GM12878 (cell line): ENCODE results near the gene RETREG2. TPM values are rescaled to one million over a fixed set of nuclear protein-coding genes. Genes with fewer than 3 reads are reported as not detected.

Experiments
- CBX5 ChIP-seq: sonication (generic); IDR thresholded peaks from 2 replicates; pipeline ENCODE4 v1.6.1; 2016; ENCODE audit warnings: low read depth, moderate library complexity, mild to moderate bottlenecking, inconsistent platforms
- EGR1 ChIP-seq, 2 experiments: IDR thresholded peaks; 1 replicate in 1 of 2; 2 replicates in 1 of 2; pipeline ENCODE4 v1.6.1; 2011 to 2012; ENCODE audit warnings: low read depth in 2 of 2, low read length in 2 of 2, borderline replicate concordance in 1 of 2, mild to moderate bottlenecking in 1 of 2, moderate library complexity in 1 of 2
- FOXM1 ChIP-seq: IDR thresholded peaks from 2 replicates; pipeline ENCODE4 v1.6.1; 2012; ENCODE audit warnings: low read depth, mild to moderate bottlenecking, inconsistent platforms, low read length, moderate library complexity
- HDGF ChIP-seq: fragments of 450-650 bp; IDR thresholded peaks from 2 replicates; pipeline ENCODE4 v1.6.1; 2016; ENCODE audit warnings: antibody characterized with exemption
- IKZF2 ChIP-seq, 2 experiments: fragments of 450-650 bp; IDR thresholded peaks; 2 replicates each; pipeline ENCODE4 v1.6.1; 2017; ENCODE audit warnings: mild to moderate bottlenecking in 2 of 2, moderate library complexity in 2 of 2
- KDM1A ChIP-seq: fragments of 200-600 bp; sonication (generic); IDR thresholded peaks from 2 replicates; pipeline ENCODE4 v1.6.1; 2016; ENCODE audit warnings: borderline replicate concordance
- NBN ChIP-seq: fragments of 450-650 bp; IDR thresholded peaks from 2 replicates; pipeline ENCODE4 v1.6.1; 2016
- NR2F1 ChIP-seq: fragments of 450-650 bp; conservative IDR thresholded peaks from 2 replicates; pipeline ENCODE4 v1.6.1; 2017; ENCODE audit warnings: mild to moderate bottlenecking
- RBBP5 ChIP-seq: fragments of 200-600 bp; sonication (generic); conservative IDR thresholded peaks from 2 replicates; pipeline ENCODE4 v1.6.1; 2016
- SUPT20H ChIP-seq: IDR thresholded peaks from 2 replicates; pipeline ENCODE4 v1.6.1; 2011; ENCODE audit warnings: low read depth, mild to moderate bottlenecking, low read length, moderate library complexity, borderline replicate concordance; ENCODE audit not compliant: control insufficient read depth
- ZBED1 ChIP-seq: IDR thresholded peaks from 2 replicates; pipeline ENCODE4 v1.6.1; 2016; ENCODE audit warnings: borderline replicate concordance
- ZNF217 ChIP-seq: fragments of 450-650 bp; IDR thresholded peaks from 2 replicates; pipeline ENCODE4 v1.6.1; 2017; ENCODE audit warnings: antibody characterized with exemption, mild to moderate bottlenecking
- ZNF274 ChIP-seq: IDR thresholded peaks from one replicate; pipeline ENCODE4 v1.8.0; 2011; ENCODE audit not compliant: insufficient read length, insufficient read depth
- ZNF384 ChIP-seq: IDR thresholded peaks from 2 replicates; pipeline ENCODE4 v1.6.1; 2012; ENCODE audit warnings: low read depth, mild to moderate bottlenecking, low read length, improper control_type of control experiment, borderline replicate concordance
- polyA plus RNA-seq, 11 experiments: library from polyadenylated mRNA; depleted of rRNA in 4 of 11; unstranded in 6 of 11; stranded (reverse) in 5 of 11; fragments of >200 nt; fragmentation: Nextera tagmentation in 4 of 11; fragmentation: Illumina TruSeq in 1 of 11; extraction: Ambion mirVana in 4 of 11; extraction: Trizol in 1 of 11; gene quantifications; 1 replicate in 1 of 11; 2 replicates in 10 of 11; pipeline versions ENCODE4 v1.2.1 to v1.2.3, GENCODE V29; 2011 to 2016; ENCODE audit warnings: inconsistent platforms in 2 of 11, missing spikeins in 2 of 11, low read depth in 1 of 11
- total RNA-seq, 4 experiments: library from RNA; depleted of rRNA in 3 of 4; stranded (reverse); fragments of >200 nt in 3 of 4; fragmentation: Illumina TruSeq in 1 of 4; extraction: Trizol in 1 of 4; gene quantifications; 2 replicates each; pipeline versions ENCODE4 v1.2.1 to v1.2.3, GENCODE V29; 2013 to 2021
- TF ChIP-seq, protein P1 (sequence below): fragments of 450-650 bp; formaldehyde crosslinking; IDR thresholded peaks from 2 replicates; pipeline ENCODE4 v1.5.0; 2022; ENCODE audit warnings: mild to moderate bottlenecking, missing genetic modification characterization
- TF ChIP-seq, protein P2 (sequence below): fragments of 450-650 bp; IDR thresholded peaks from 2 replicates; pipeline ENCODE4 v1.6.1; 2017; ENCODE audit warnings: mild to moderate bottlenecking, low read depth, inconsistent platforms; ENCODE audit not compliant: poor library complexity, severe bottlenecking
- TF ChIP-seq, protein P3 (sequence below): fragments of 450-650 bp; IDR thresholded peaks from 2 replicates; pipeline ENCODE4 v1.6.1; 2016; ENCODE audit warnings: mild to moderate bottlenecking
- TF ChIP-seq, protein P4 (sequence below): IDR thresholded peaks from 2 replicates; pipeline ENCODE4 v1.6.1; 2011; ENCODE audit warnings: mild to moderate bottlenecking, low read depth, low read length, moderate library complexity; ENCODE audit not compliant: insufficient replicate concordance
- TF ChIP-seq, protein P5 (sequence below): fragments of 150-350 bp; IDR thresholded peaks from 2 replicates; pipeline ENCODE4 v1.6.1; 2014; ENCODE audit warnings: mild to moderate bottlenecking, low read depth, low read length

RETREG2 gene
- total and polyA plus RNA-seq, 10 of the 15 experiments (the other 5 are each of a cell fraction or from before 2014, with no cell fraction given) = 10.1 to 72.0 (median 28.3) TPM

DNA sequence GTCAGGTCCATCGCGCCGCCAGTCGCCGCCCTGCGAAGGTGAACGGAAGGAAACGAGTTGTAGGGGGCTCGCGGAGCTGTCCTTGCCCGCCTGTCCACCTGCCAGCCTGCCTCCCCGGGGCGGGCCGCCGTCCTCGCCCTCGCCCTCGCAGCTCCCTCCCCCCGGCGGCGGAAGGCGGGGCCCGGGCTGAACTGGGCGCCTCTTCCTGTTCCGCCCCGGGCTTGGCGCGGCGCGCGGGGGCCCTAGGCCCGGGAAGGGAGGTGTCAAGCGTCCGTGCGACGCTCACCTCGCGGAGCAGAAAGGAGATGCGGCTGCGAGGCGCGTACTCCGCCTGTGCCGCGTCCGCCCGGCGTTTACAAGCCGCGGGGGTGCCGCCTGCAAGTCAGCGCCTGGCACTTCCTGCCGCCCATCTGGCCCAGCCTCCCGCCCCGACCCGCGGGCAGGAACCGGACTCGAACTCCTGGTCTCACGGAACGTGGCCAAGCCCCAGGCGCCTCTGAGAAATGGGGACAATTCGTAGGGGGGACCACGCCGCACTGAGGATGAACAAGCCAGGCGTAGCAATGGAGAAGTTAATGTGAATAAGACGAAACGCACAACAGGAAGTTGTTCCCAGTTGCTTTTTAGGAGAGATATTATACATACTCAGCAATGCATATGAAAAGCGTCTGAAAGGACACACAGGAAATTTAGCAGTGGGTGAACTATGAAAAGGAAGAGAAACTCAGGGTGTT is 1.1 kb upstream of the RETREG2 start, which contains the start of gene CNPPD1 (continued):
- TF ChIP-seq, protein P1, sequence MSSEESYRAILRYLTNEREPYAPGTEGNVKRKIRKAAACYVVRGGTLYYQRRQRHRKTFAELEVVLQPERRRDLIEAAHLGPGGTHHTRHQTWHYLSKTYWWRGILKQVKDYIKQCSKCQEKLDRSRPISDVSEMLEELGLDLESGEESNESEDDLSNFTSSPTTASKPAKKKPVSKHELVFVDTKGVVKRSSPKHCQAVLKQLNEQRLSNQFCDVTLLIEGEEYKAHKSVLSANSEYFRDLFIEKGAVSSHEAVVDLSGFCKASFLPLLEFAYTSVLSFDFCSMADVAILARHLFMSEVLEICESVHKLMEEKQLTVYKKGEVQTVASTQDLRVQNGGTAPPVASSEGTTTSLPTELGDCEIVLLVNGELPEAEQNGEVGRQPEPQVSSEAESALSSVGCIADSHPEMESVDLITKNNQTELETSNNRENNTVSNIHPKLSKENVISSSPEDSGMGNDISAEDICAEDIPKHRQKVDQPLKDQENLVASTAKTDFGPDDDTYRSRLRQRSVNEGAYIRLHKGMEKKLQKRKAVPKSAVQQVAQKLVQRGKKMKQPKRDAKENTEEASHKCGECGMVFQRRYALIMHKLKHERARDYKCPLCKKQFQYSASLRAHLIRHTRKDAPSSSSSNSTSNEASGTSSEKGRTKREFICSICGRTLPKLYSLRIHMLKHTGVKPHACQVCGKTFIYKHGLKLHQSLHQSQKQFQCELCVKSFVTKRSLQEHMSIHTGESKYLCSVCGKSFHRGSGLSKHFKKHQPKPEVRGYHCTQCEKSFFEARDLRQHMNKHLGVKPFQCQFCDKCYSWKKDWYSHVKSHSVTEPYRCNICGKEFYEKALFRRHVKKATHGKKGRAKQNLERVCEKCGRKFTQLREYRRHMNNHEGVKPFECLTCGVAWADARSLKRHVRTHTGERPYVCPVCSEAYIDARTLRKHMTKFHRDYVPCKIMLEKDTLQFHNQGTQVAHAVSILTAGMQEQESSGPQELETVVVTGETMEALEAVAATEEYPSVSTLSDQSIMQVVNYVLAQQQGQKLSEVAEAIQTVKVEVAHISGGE (CRISPR knock-in tag) = no peak
- TF ChIP-seq KDM1A (no peak), ZBED1 (no peak), NBN (no peak), IKZF2 (IDR thresholded peaks at IDR 0.05) (peak in 1 of 2 experiments; percentile 44; a peak in 2 of 4 replicates), NR2F1 (peak; percentile 72), HDGF (no peak), EGR1 (IDR thresholded peaks at IDR 0.05; ENCODE audit: borderline replicate concordance in 1 of 2, low read depth in 2 of 2, low read length in 2 of 2) (no peak), ZNF274 (no peak), SUPT20H (no peak), ZNF384 (no peak), RBBP5 (no peak), CBX5 (no peak), ZNF217 (peak; percentile 76; the same call in 1 of the 2 replicates), FOXM1 (no peak)
- TF ChIP-seq, protein P2, sequence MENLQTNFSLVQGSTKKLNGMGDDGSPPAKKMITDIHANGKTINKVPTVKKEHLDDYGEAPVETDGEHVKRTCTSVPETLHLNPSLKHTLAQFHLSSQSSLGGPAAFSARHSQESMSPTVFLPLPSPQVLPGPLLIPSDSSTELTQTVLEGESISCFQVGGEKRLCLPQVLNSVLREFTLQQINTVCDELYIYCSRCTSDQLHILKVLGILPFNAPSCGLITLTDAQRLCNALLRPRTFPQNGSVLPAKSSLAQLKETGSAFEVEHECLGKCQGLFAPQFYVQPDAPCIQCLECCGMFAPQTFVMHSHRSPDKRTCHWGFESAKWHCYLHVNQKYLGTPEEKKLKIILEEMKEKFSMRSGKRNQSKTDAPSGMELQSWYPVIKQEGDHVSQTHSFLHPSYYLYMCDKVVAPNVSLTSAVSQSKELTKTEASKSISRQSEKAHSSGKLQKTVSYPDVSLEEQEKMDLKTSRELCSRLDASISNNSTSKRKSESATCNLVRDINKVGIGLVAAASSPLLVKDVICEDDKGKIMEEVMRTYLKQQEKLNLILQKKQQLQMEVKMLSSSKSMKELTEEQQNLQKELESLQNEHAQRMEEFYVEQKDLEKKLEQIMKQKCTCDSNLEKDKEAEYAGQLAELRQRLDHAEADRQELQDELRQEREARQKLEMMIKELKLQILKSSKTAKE = no peak
- TF ChIP-seq, protein P3, sequence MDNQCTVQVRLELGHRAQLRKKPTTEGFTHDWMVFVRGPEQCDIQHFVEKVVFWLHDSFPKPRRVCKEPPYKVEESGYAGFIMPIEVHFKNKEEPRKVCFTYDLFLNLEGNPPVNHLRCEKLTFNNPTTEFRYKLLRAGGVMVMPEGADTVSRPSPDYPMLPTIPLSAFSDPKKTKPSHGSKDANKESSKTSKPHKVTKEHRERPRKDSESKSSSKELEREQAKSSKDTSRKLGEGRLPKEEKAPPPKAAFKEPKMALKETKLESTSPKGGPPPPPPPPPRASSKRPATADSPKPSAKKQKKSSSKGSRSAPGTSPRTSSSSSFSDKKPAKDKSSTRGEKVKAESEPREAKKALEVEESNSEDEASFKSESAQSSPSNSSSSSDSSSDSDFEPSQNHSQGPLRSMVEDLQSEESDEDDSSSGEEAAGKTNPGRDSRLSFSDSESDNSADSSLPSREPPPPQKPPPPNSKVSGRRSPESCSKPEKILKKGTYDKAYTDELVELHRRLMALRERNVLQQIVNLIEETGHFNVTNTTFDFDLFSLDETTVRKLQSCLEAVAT = no peak
- TF ChIP-seq, protein P4, sequence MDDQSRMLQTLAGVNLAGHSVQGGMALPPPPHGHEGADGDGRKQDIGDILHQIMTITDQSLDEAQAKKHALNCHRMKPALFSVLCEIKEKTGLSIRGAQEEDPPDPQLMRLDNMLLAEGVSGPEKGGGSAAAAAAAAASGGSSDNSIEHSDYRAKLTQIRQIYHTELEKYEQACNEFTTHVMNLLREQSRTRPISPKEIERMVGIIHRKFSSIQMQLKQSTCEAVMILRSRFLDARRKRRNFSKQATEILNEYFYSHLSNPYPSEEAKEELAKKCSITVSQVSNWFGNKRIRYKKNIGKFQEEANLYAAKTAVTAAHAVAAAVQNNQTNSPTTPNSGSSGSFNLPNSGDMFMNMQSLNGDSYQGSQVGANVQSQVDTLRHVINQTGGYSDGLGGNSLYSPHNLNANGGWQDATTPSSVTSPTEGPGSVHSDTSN = peak; percentile 19
- TF ChIP-seq, protein P5, sequence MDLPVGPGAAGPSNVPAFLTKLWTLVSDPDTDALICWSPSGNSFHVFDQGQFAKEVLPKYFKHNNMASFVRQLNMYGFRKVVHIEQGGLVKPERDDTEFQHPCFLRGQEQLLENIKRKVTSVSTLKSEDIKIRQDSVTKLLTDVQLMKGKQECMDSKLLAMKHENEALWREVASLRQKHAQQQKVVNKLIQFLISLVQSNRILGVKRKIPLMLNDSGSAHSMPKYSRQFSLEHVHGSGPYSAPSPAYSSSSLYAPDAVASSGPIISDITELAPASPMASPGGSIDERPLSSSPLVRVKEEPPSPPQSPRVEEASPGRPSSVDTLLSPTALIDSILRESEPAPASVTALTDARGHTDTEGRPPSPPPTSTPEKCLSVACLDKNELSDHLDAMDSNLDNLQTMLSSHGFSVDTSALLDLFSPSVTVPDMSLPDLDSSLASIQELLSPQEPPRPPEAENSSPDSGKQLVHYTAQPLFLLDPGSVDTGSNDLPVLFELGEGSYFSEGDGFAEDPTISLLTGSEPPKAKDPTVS = no peak
